ENCODE data around the gene MFAP1.
"Not testable (repeated sequence)": the region's sequence is repeated elsewhere in the genome, so short reads cannot be mapped to it uniquely, and the experiment has no call there.

DNA sequence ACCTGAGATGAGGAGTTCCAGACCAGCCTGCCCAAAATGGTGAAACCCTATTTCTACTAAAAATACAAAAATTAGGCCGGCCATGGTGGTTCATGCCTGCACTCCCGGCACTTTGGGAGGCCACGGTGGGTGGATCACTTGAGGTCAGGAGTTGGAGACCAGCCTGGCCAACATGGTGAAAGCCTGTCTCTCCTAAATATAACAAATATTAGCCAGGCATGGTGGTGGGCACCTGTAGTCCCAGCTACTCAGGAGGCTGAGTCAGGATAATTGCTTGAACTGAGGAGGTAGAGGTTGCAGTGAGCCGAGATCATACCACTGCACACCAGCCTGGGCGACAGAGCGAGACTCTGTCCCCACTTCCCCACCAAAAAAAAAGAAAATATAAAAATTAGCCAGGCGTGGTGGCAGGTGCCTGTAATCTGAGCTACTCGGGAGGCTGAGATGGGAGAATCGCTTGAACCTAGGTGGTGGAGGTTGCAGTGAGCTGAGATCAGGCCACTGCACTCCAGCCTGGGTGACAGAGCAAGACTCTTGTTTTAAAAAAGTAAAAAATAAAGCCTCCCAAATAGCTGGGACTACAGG lies 6.3 kb upstream of the MFAP1 start:
- not testable (repeated sequence) for TF ChIP-seq POLR2A (IDR thresholded peaks at IDR 0.05)
- TF ChIP-seq, protein P1, sequence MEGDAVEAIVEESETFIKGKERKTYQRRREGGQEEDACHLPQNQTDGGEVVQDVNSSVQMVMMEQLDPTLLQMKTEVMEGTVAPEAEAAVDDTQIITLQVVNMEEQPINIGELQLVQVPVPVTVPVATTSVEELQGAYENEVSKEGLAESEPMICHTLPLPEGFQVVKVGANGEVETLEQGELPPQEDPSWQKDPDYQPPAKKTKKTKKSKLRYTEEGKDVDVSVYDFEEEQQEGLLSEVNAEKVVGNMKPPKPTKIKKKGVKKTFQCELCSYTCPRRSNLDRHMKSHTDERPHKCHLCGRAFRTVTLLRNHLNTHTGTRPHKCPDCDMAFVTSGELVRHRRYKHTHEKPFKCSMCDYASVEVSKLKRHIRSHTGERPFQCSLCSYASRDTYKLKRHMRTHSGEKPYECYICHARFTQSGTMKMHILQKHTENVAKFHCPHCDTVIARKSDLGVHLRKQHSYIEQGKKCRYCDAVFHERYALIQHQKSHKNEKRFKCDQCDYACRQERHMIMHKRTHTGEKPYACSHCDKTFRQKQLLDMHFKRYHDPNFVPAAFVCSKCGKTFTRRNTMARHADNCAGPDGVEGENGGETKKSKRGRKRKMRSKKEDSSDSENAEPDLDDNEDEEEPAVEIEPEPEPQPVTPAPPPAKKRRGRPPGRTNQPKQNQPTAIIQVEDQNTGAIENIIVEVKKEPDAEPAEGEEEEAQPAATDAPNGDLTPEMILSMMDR (IDR thresholded peaks at IDR 0.05): not testable (repeated sequence)
